NCI-H345 treated with DMSO at 0.1 percent for 48 hours (cell line): ENCODE data around the gene OR2W3.
"Not testable (repeated sequence)": the region's sequence is repeated elsewhere in the genome, so short reads cannot be mapped to it uniquely, and the experiment has no call there.

Experiments used
- DNase-seq: peaks from one replicate; lab custom pipeline; 2025; ENCODE audit not compliant: unreplicated experiment; lab: John Stamatoyannopoulos, UW

The OR2W3 gene

GRCh38 chr1:247914941-247915662 lies 19.7 kb downstream of the OR2W3 start:
- DNase-seq = no peak

GRCh38 chr1:247919952-247920351 lies 24.6 kb downstream of the OR2W3 start, which contains the start of gene OR2T8:
Gene OR2T8, plus strand, starts transcription at chr1:247920252. Its CDS starts 766 bp downstream, at chr1:247921018.
- no peak for DNase-seq

- no peak for DNase-seq
These were observed 28.6 kb downstream of the OR2W3 start for GRCh38 chr1:247923941-247924340.

- DNase-seq = no peak
These were observed 29.5 kb downstream of the OR2W3 start, which contains the start of gene OR2AJ1 for GRCh38 chr1:247924868-247925267. Gene OR2AJ1, plus strand, starts transcription at chr1:247924889. Its CDS starts 8,880 bp downstream, at chr1:247933769.

GRCh38 chr1:247933989-247934388 lies 38.6 kb downstream of the OR2W3 start:
- DNase-seq = no peak

DNA sequence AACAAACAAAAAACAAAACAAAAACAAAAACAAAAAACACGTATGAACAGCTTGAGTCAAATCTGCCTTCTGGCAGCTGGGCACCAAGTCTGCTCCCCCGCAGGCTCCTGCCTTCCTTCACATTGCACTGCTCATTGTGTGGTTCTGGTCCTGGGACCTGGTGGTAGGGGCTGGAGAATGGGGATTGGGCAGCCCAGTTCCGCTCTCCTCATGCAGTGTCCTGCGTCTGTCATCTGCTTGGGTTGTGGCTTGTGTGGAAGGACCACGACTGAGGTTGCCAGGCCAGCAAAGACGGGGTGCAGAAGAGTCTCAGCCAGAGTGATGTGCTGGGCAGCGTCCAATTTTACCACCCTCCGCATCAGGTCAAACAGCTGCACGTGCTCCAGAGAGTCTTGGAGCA lies 40.4 kb downstream of the OR2W3 start:
- DNase-seq = no peak

DNA sequence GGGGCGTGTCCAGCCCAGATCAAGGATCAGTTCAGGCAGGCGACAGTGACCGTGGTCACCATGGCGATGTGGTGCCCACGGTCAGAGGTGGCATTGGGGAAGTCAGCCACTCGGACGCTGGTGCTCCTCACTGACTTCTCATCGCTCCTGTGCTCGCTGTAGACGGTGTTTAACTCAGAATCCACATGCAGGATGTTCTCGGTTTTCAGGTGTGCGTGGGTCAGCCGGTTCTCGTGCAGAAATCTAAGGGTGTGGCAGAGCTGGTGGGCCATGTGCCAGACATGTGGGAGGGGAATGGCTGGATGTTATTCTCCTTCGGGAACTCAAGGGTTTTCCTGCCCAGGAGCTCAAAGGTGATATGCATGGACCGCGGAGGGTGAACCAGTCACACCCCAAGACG lies 41.0 kb downstream of the OR2W3 start:
- DNase-seq = no peak

- DNase-seq = not testable (repeated sequence)
These were observed 41.8 kb downstream of the OR2W3 start for GRCh38 chr1:247936965-247937734.

DNA sequence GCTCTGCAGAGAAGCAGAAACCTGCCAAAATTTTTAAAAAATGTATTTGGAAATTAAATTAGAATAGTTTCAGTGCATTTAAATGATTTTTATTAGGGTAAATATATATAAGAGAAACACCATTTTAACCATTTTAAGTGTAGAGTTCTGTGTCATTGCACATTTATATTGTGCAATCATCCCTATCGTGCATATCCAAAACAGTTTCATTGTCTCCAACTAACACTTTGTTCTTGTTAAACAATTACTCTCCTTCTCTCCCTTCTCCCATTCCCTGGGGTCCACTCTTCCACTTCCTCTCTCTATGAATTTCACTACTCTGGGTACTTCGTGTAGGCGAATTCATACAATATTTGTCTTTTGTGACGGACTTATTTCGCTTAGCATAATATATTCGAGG lies 47.2 kb downstream of the OR2W3 start:
- DNase-seq = no peak
